NCI-H2196 (cell line): ENCODE measurements around the gene FHIT.
"Not testable (repeated sequence)": the region's sequence is repeated elsewhere in the genome, so short reads cannot be mapped to it uniquely, and the experiment has no call there.

Experiments used
- DNase-seq: peaks from one replicate; lab custom pipeline; 2025; ENCODE audit not compliant: unreplicated experiment; lab: John Stamatoyannopoulos, UW

FHIT gene

DNA sequence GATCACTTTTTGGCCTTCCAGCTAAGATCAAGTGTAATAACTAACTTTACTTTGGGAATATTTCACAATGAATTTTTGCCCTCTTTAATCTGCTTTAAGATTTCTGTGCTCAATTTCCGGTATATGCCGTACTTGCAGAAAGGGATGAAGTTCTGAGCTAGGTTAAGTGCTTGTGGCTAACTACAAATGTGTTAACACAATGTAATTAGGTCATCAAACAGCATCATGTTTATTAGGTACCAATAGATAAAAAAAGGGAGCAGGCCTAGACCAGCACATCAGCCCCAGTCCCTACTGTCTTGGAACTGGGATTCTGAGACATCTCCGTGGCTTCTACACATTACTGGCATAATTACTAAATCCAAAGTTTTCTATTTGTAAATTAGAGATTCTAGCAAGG, 1268.7 kb downstream of the FHIT start:
- DNase-seq: no peak

DNA sequence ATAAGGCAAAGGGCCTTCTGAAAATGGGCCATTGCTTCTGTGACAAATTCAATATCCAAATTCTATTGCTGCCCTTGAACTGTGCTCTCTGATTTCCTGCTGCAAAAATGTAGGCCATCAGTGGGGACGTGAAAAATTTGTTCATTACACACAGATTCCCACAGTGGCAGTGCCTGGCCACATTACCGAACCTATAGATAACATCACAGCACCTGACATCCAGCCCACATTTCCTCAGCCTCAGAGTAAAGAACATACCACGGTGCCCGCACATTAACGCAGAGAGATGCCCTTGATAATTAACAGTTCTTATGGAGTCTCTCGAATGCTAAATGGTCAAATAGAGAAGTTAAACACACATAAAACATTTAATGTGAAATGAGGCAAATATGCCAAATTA, 1269.9 kb downstream of the FHIT start:
- no peak for DNase-seq

DNA sequence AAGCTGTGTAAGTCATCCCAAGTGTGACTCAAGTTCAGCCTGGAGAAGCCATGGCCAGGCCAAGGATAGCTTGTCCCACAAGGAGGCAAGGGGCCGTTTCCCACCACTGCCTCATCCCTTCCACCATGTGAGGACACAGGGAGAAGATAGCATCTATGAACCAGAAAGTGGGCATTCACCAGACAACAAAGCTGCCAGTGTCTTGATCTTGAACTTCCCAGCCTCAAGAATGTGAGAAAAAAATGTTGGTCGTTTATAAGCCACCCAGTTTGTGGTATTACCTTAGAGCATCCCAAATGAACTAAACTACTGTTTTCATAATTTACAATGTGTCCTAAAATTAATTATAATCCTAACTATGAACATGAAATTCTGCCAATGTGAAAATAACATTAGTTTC, 1270.7 kb downstream of the FHIT start:
- DNase-seq: no peak

DNA sequence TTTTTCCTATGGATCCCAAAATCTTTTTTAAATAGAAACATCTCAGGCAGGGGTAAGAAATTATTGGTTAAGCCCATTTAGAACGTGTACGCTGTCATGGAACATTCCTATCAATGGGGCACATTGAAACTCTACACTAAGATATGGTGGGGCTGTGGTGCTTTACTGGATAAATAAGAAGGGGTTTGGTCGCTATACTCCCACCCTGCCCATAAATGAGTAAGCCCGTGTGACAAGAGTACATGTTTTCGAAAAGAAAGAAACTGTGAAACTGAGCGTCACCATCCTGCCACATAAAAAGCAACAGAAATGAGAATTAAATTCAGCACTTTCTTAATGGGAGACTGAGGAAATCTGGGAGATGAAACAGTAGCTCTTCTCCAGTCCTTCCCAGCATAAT, 1271.7 kb downstream of the FHIT start:
- DNase-seq: no peak

DNA sequence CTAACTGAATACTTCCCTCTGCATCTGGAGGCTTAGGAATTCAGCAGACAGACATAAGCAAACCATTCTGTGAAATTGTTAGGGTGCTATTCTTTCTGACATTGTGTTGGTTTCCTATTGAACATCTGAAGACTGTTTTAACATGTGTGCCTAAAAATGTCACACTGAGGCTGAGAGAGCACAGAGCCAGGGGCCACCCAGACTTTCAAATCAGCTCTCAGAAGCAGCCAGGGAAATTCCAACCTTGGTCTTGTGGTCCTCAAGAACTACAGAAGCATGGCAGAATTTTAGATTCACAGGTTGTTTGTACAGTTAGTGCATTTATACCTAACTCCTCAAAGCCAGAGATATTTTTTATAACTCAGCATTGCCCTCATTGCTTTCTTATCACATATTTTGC, 1272.3 kb downstream of the FHIT start:
- DNase-seq: no peak

DNA sequence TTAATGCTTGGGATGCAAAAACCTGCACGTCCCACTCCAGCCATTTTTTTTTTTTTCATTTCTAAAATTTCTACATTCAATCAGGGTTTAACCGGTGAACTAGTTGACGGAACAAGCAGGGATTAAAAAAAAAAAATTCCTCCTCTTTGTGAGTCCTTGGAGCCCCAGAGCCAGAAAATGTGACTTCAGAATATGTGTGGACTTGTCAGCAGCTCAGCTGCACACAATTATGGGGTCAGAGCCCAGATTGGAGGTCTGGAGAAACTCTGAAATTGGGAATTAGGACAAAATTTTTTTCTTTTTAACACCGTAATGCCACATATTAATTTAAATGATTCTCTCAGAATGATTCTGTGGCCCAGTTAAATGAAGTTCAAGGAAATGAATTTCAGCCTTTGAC, 1280.5 kb downstream of the FHIT start:
- DNase-seq: no peak

DNA sequence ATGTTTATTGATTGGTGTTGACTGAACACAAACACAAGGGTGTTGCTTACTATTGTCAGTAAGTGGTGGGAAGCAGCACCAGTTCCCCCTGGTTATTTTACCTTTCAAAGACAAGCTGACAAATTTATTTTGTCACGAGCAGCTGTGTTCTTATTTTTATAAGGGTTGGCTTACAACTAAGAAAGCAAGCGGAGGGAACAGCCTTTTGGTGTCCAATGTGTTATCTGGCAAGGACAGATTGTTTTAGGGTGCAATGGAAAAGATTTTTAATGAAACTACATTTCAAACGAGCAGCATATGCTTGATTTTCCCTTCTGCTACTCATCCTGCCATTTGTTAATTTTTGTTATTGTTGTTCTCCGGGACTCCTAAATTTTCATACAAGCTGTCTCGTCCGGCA, 1280.9 kb downstream of the FHIT start:
- no peak for DNase-seq

DNA sequence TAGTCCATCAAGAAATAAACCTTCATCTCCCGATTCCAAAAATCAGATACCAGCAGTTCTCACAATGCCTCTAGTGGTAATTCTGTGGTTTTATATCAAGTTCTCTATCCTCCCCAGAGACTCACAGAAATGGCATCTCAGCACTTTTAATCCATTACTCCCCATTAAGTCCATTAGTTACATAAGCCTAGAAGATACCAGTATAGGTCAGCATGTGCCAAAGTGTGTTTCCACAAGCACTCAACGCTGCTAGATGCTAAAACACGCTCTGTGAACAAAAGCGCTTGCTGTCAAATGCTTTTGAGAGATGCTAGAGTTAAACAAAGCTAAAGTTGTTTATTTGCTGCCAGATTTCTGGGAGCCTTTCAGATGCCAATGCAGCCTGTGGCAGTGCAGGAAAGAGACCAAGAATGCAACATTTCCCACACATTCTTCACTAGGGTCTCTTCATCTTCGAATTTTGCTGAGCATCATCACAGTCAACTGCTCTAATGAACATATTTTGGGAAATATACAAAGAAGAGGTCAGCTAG, 1282.7 kb downstream of the FHIT start:
- DNase-seq: no peak

DNA sequence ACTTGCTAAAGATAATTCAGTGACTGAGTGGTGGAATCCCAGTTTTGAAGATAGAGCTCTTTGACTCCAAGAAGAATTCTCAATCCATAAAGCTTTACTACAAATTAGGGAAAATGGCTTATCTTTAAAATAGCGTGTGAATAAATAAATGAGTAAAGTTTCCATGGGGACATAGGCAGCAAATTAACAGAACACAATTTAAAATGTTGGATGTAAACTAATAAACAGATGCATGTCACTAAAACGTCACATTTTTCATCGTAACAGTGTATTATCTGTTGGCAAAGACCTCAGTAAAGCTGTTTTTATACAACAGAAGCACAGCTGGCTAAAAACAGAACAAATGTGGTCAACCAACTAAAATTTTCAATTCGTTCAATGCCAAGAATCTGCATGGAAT, 1287.6 kb downstream of the FHIT start:
- DNase-seq: no peak

DNA sequence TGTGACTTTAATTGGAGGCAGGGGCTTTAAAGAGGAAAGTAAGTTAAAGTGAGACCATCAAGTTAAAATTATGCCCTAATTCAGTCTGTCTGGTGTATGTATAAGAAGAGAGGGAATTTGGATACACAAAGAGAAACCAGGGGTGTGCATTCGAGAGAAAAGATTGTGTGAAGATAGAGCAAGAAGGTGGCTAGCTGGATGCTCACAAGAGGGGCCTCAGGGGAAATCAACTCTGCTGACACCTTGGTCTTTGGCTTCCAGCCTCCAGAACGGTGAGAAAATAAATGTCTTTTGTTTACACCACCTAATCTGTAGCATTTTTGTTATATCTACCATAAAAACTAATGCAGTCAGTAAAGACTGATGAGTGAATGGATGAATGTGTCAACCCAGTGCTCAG, 1294.1 kb downstream of the FHIT start:
- no peak for DNase-seq

DNA sequence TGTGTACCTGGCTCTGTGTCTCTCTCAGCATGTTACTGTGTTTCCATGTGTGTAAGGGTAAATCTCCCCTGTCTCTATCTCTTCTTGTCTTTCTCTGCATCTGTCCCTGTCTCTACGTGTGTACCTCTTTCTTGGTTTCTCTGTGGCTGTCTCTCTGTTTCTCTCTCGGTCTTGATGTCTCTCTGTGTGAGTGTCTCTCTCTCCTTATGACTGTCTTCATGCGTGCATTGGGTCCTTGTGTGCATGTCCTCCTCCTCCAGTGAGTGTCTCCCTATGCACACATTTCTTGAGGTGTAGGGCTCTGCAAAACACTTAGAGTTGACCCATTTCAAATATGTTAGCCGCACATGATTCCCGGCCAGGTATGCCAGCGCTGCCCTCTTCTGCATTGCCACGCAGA, 1298.1 kb downstream of the FHIT start:
- DNase-seq: no peak

DNA sequence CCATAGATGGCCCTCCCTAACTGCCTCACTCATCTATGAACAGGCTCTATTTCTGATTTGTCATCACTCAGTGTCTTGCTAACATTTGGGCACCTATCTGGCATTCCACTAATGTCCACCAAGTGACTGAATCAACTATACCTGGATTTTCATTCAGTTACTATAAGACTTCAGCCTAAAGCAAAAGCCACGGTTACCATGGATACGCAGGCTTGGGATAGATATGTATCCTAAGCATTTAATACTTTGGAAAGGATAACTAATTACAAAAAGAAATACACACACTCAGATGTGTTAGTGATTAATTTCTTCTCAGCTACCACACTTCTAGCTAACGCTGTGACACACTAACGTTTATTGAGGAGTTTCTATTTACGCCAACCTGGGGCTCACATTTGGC, 1301.9 kb downstream of the FHIT start:
- no peak for DNase-seq

DNA sequence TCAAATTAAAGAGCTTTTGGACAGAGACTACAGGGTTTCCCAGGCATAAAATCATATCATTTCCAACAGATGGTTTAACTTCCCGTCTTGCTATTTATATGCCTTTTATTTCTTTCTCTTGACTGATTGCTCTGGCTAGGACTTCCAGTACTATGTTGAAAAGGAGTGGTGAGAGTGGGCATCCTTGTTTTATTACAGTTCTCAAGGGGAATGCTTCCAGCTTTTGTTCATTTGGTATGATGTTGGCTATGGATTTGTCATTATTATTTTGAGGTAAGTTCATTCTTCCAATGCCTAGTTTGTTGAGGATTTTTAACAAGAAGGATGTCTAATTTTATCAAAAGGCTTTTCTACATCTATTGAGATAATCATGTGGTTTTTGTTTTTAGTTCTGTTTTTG, 1304.9 kb downstream of the FHIT start:
- no peak for DNase-seq

DNA sequence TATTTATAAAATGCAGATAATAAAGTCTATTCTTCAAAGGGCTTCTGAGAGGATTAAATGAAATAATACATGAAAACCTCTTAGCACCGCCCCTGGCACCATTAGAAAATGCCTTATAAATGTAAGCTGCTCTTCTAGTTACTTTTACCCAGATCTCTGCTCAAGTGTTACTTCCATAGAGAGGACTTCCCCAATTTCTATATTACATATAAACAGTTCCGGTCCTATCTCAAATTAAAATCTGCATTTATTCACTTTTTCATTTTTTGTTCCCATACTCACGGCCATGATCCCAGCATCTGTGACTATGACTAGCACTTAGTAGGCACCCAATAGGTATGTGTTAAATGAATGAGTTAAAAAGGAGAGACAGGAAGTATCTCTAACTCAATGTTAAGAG, 1310.5 kb downstream of the FHIT start:
- DNase-seq: no peak

DNA sequence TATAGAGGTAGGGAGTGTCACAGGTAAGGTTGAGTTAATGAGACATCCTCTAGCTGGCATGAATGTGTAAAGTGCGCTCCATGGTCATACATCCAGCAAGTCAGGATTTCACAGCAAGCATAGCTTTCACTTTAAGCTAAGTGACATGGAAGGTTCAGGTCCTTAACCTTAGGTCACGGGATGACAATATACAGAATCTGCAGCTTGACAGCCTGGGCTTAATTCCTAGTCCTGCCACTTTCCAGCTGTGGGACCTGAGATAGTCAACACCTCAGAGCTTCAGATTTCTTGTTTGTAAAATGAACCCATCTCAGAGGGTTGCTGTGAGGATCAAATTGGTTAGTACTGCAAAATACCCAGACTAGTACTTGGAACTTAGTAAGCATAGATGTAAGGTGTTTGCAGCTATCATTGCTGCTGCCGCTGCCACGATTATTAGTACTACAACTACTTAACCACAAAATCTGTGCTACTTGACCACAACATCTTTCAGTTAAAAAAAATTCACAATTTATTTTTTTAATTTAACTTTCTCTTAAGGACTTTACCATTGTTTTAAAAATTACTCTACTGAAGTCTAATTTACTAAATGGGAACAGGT, 1311.3 kb downstream of the FHIT start:
- no peak for DNase-seq

DNA sequence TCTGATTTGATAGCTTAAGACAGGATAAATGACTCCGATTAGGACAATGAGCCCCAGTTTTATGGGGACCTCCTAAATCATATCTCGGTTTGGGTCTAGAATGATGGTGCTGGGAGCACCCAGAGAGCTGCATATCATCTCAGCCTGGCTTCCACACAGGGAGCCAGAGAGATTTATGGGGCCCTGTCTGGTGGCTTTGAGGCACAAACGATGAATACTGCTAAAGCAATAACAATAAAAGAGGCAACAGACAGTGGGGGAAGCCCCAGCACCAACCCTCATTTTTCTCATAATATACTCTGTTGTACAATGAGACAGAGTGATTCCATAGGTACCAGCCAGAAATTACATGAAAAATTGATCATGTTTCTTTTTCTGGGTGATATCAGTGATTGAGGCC, 1312.4 kb downstream of the FHIT start:
- no peak for DNase-seq

DNA sequence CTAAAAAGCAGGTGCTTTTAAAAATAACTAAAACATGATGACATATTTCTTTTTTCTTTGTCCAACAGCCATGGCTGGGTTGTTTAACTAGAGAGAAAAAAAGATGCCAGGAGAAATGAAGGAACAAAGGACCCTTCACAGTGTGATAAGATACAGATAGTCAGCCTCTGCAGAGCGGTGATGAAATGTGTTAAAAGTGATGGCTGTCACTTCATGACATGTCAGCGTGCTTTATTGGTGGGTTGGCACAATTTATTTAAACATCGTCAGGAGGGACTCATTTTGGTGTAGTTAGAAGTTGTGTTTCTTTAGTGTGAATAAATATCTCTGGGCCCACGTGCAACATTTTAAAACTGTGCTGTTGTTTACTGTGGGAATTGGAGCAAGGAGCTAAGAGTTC, 1314.1 kb downstream of the FHIT start:
- no peak for DNase-seq

DNA sequence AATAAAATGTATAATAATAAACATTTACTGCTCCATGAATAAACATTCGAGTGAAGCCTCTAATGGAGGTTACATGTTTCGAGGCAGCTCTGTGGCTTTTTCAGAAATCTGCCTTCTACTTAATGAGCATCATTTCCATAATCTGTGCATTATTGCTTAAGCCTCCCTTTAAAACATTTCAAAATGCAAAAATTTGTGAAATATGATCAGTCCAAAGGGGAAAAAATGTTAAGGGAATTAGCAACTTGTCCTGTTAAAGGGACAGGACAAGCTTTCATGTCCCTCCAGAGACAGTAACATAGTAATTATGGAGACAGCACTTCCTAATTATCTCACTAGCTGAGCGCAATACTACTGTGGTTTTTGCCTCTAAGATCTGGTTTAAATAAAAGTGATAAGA, 1314.8 kb downstream of the FHIT start:
- no peak for DNase-seq

DNA sequence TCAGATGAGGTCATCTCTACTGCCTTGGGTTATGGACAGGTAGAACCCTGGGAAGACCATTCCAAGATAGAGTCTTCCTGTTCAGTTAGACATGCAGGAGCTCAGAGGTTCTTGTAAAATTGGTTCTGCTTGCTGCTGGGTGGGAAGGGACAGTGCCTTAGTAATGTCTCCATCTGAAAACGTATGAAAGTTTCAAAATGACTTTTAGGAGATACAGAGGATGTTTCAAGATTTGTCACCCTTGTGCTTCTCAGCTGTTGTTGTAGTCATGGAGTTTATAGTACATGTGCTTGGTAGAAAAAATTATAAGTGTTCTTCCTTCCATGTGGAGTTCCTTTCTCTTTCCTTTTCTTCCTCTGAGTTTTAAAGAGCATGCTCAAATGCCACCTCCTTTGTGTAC, 1316.2 kb downstream of the FHIT start:
- DNase-seq: no peak

DNA sequence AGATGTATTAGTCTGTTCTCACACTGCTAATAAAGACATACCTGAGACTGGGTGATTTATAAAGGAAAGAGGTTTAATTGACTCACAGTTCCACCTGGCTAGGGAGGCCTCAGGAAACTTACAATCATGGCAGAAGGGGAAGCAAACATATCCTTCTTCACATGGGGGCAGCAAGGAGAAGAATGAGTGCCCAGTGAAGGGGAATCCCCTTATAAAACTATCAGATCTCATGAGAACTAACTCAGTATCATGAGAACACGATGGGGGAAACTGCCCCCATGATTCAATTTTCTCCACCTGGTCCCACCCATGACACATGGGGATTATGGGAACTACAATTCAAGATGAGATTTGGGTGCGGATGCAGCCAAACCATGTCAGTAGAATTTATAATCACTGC, 1316.7 kb downstream of the FHIT start:
- not testable (repeated sequence) for DNase-seq

DNA sequence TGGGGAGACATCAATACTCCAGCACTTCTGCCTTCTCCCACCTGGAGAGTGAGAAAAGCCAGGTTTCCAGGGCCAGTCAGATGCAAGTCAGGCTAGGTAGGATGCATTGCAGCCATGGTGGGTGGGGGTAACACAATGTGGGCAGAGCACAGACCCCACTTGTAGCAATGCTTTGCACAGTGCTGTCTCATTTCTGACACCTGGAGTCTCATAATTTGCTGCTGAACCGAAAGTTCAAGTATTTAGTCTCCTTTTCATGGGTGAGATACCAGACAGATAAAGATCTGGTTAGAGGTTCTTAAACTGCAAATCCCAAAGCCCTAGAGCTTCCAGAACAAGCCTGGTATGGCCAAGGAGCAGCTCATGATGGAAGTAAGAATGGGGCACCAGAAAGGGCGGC, 1321.1 kb downstream of the FHIT start:
- DNase-seq: no peak

DNA sequence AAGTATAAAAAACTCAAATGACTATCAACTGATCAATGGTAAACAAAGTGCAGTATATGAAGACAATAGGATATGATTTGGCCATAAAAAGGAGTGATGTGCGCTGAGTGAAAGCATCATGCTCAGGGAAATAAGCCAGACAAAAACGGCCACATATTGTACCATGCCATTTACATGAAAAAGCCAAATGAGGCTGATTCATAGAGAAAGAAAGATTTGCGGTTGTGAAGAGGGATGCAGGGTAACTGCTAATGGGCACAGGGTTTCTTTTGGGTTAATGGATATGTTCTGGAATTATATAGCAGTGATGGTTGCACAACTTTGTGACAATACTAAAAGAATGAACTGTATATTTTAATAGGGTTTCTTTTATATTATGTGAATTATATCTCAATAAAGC, 1324.2 kb downstream of the FHIT start:
- DNase-seq: no peak

DNA sequence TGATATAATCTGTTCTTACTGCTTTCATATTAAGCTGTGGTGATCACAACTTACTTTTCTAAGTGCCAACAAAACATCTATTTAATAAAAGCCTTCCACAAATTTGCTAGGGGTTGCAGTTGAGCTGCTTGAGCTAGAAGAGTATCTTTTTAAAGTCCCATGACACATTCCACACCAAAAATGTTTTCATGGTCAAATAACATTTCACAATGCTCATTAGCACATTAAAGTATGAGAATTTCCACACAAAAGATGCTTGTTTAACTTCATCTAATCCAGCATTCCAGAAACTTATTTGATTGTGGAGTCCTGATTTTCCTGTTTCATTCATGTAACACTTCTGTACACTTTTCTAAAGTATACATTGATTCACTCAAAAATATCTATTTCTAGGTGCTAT, 1325.3 kb downstream of the FHIT start:
- DNase-seq: no peak

DNA sequence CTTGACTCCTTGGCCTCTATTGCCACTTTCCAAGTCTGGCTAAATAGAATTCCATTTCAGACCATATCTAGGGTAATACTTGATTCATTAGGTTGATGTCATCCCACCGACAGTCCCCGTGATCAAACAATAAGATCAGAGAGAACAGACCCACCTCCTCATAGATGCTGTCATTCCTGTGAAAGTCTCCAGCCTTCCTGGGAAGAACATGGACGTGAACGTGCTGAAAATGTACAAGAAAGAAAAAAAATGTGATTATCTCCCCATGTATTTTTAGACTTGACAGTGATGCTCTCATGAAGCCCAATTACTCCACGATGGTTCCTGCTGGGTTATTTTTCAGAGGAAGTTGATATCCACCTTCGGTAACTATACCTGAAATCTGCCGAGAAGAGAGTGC, 1329.1 kb downstream of the FHIT start:
- no peak for DNase-seq
